Measurements from ENCODE around the gene ESPNL. TPM values are rescaled to one million over a fixed set of nuclear protein-coding genes. Genes with fewer than 3 reads are reported as not detected.

ESPNL gene
- total RNA-seq, 2 donors from 2014 or later, result 0.35 TPM; not detected in 1

GRCh38 chr2:238145046-238145445, 44.9 kb downstream of the ESPNL start:
- no peak for TF ChIP-seq CTCF (IDR thresholded peaks at IDR 0.05)
- Histone ChIP-seq H3K36me3 (no peaks in the 10 kb centered on the region), H3K4me1 (ENCODE audit: control insufficient read depth in 1 of 2, low read depth in 2 of 2) (peaks cover 20 to 39% of the 10 kb centered on the region in 2 donors), H3K27ac (no peak overlapping the region), H3K4me3 (no peak overlapping the region), H3K27me3 (replicated peaks; ENCODE audit: insufficient read depth) (no peaks in the 10 kb centered on the region), H3K9me3 (no peaks in the 10 kb centered on the region)
- ATAC-seq (ENCODE audit: insufficient number of reproducible peaks, low FRiP score, low read depth) (no peak), DNase-seq (ENCODE audit: low spot score) (no peak)

GRCh38 chr2:238145851-238146250, 45.7 kb downstream of the ESPNL start:
- Histone ChIP-seq H3K9me3 (no peaks in the 10 kb centered on the region), H3K4me1 (ENCODE audit: control insufficient read depth in 1 of 2, low read depth in 2 of 2) (peaks cover 20 to 34% of the 10 kb centered on the region in 2 donors), H3K36me3 (no peaks in the 10 kb centered on the region), H3K27me3 (replicated peaks; ENCODE audit: insufficient read depth) (no peaks in the 10 kb centered on the region), H3K27ac (no peak overlapping the region), H3K4me3 (no peak overlapping the region)
- ATAC-seq (ENCODE audit: insufficient number of reproducible peaks, low FRiP score, low read depth) (no peak), DNase-seq (ENCODE audit: low spot score) (no peak)
- TF ChIP-seq CTCF (IDR thresholded peaks at IDR 0.05), result no peak

GRCh38 chr2:238146884-238147544, 46.9 kb downstream of the ESPNL start:
- DNase-seq (ENCODE audit: low spot score) (no peak), ATAC-seq (ENCODE audit: insufficient number of reproducible peaks, low FRiP score, low read depth) (no peak)
- H3K4me1 ChIP-seq (ENCODE audit: control insufficient read depth in 1 of 2, low read depth in 2 of 2), result peaks cover 16 to 22% of the 10 kb centered on the region in 2 donors
- H3K27ac ChIP-seq, result no peak overlapping the region
- H3K36me3 ChIP-seq, result no peaks in the 10 kb centered on the region
- no peak overlapping the region for H3K4me3 ChIP-seq
- no peaks in the 10 kb centered on the region for H3K9me3 ChIP-seq
- TF ChIP-seq CTCF (IDR thresholded peaks at IDR 0.05), result no peak
- H3K27me3 ChIP-seq (replicated peaks; ENCODE audit: insufficient read depth), result no peaks in the 10 kb centered on the region

- no peaks in the 10 kb centered on the region for H3K36me3 ChIP-seq
- TF ChIP-seq CTCF (IDR thresholded peaks at IDR 0.05), result no peak
- H3K27ac ChIP-seq, result no peak overlapping the region
- no peak overlapping the region for H3K4me3 ChIP-seq
- no peaks in the 10 kb centered on the region for H3K9me3 ChIP-seq
- ATAC-seq (ENCODE audit: insufficient number of reproducible peaks, low FRiP score, low read depth) (no peak), DNase-seq (ENCODE audit: low spot score) (no peak)
- no peaks in the 10 kb centered on the region for H3K27me3 ChIP-seq (replicated peaks; ENCODE audit: insufficient read depth)
- H3K4me1 ChIP-seq (ENCODE audit: control insufficient read depth in 1 of 2, low read depth in 2 of 2), result peaks cover 1 to 2% of the 10 kb centered on the region in 2 donors
Observed at GRCh38 chr2:238148981-238149380, 48.8 kb downstream of the ESPNL start.

- Histone ChIP-seq H3K36me3 (no peaks in the 10 kb centered on the region), H3K4me3 (no peak overlapping the region), H3K27ac (no peak overlapping the region), H3K27me3 (replicated peaks; ENCODE audit: insufficient read depth) (no peaks in the 10 kb centered on the region), H3K4me1 (ENCODE audit: control insufficient read depth in 1 of 2, low read depth in 2 of 2) (peaks cover 0 to 5% of the 10 kb centered on the region in 2 donors), H3K9me3 (no peaks in the 10 kb centered on the region)
- TF ChIP-seq CTCF (IDR thresholded peaks at IDR 0.05), result no peak
- DNase-seq (ENCODE audit: low spot score), result no peak
- no peak for ATAC-seq (ENCODE audit: insufficient number of reproducible peaks, low FRiP score, low read depth)
Observed at GRCh38 chr2:238149841-238150572, 49.9 kb downstream of the ESPNL start.
